IMR-90 (cell line): Measurements from ENCODE around the gene CYP4F8. TPM values are rescaled to one million over a fixed set of nuclear protein-coding genes. Genes with fewer than 3 reads are reported as not detected.

Source experiments
- ATAC-seq: fragments of 200-7000 bp; cut with Tn5 transposase; 2 replicates; pipeline ENCODE4 v1.9.1; 2020; ENCODE audit warnings: low read depth, mild to moderate bottlenecking, moderate library complexity
- BruUV-seq: library from RNA; stranded (reverse); fragments of 400-500 nt; replicated peaks from 2 replicates; lab custom pipeline; 2021; lab: Mats Ljungman, UMichigan
- CTCF ChIA-PET: fragments of 300-600 bp; formaldehyde crosslinking; extraction: SDS; loops from one replicate; lab custom pipeline; 2021; ENCODE audit warnings: antibody characterized with exemption; lab: Yijun Ruan, JAX
- POLR2A ChIA-PET: fragments of 300-600 bp; sonication (Branson Sonifier 250); formaldehyde crosslinking; loops from one replicate; lab custom pipeline; 2022; ENCODE audit warnings: antibody characterized with exemption; ENCODE audit not compliant: unreplicated experiment; lab: Charles Lee
- DNase-seq: peaks from one replicate; pipeline ENCODE4 v3.0.0; 2013
- H2AFZ ChIP-seq: replicated peaks from 2 replicates; pipeline ENCODE3; 2013; ENCODE audit warnings: low read length, mild to moderate bottlenecking; ENCODE audit not compliant: poor library complexity
- H2AK5ac ChIP-seq: 2 replicates; pipeline ENCODE4 v1.6.1; 2013; ENCODE audit warnings: low read depth, low read length, inconsistent platforms
- H2AK9ac ChIP-seq: replicated peaks from 2 replicates; pipeline ENCODE3; 2013; ENCODE audit warnings: mild to moderate bottlenecking, low read depth, low read length, moderate library complexity; ENCODE audit not compliant: poor library complexity
- H2BK120ac ChIP-seq: 2 replicates; pipeline ENCODE4 v1.6.1; 2013; ENCODE audit warnings: low read depth, low read length, inconsistent platforms
- H2BK15ac ChIP-seq: 3 replicates; pipeline ENCODE4 v1.6.1; 2013; ENCODE audit warnings: low read depth, low read length, inconsistent platforms
- H2BK20ac ChIP-seq: 2 replicates; pipeline ENCODE4 v1.6.1; 2013; ENCODE audit warnings: low read depth, mild to moderate bottlenecking, inconsistent platforms, low read length, moderate library complexity
- H2BK5ac ChIP-seq: 2 replicates; pipeline ENCODE4 v1.6.1; 2013; ENCODE audit warnings: mild to moderate bottlenecking, low read depth, low read length, inconsistent platforms; ENCODE audit not compliant: poor library complexity, severe bottlenecking
- H3K14ac ChIP-seq: replicated peaks from 2 replicates; pipeline ENCODE4 v1.6.1; 2013; ENCODE audit warnings: low read depth, low read length, inconsistent platforms
- H3K18ac ChIP-seq: 2 replicates; pipeline ENCODE4 v1.6.1; 2013; ENCODE audit warnings: low read depth, low read length, control low read depth
- H3K23ac ChIP-seq: 2 replicates; pipeline ENCODE4 v1.6.1; 2013; ENCODE audit warnings: low read depth, low read length, inconsistent platforms
- H3K27ac ChIP-seq: 2 replicates; pipeline ENCODE4 v1.5.1; 2013; ENCODE audit warnings: mild to moderate bottlenecking, control low read depth, low read length; ENCODE audit not compliant: insufficient read depth
- H3K27me3 ChIP-seq: 2 replicates; pipeline ENCODE4 v1.6.1; 2013; ENCODE audit warnings: low read length; ENCODE audit not compliant: control insufficient read depth, insufficient read depth
- H3K36me3 ChIP-seq: 2 replicates; pipeline ENCODE4 v1.6.1; 2013; ENCODE audit warnings: low read length, mixed read lengths; ENCODE audit not compliant: control insufficient read depth, insufficient read depth
- H3K4ac ChIP-seq: 2 replicates; pipeline ENCODE4 v1.6.1; 2013; ENCODE audit warnings: low read depth, low read length, inconsistent platforms
- H3K4me1 ChIP-seq: 2 replicates; pipeline ENCODE4 v1.6.1; 2013; ENCODE audit warnings: low read length, mixed read lengths; ENCODE audit not compliant: control insufficient read depth, insufficient read depth
- H3K4me2 ChIP-seq: 2 replicates; pipeline ENCODE4 v1.6.1; 2013; ENCODE audit warnings: low read depth, mild to moderate bottlenecking, control low read depth, low read length, moderate library complexity
- H3K4me3 ChIP-seq: 2 replicates; pipeline ENCODE4 v1.5.1; 2013; ENCODE audit warnings: low read depth, mild to moderate bottlenecking, control low read depth, low read length, moderate library complexity; ENCODE audit not compliant: insufficient read depth
- H3K56ac ChIP-seq: 2 replicates; pipeline ENCODE4 v1.6.1; 2013; ENCODE audit warnings: low read length, inconsistent platforms; ENCODE audit not compliant: insufficient read depth; ENCODE audit errors: extremely low read depth
- H3K79me1 ChIP-seq, 2 experiments: 2 replicates each; pipeline ENCODE4 v1.6.1; 2013; ENCODE audit warnings: low read length in 2 of 2, inconsistent platforms in 1 of 2, low read depth in 1 of 2
- H3K9ac ChIP-seq: 2 replicates; pipeline ENCODE4 v1.6.1; 2013; ENCODE audit warnings: low read depth, low read length, control low read depth
- H3K9me1 ChIP-seq: 2 replicates; pipeline ENCODE4 v1.6.1; 2013; ENCODE audit warnings: low read length, inconsistent platforms; ENCODE audit not compliant: insufficient read depth
- H3K9me3 ChIP-seq: 2 replicates; pipeline ENCODE4 v1.6.1; 2013; ENCODE audit warnings: low read length; ENCODE audit not compliant: control insufficient read depth, insufficient read depth
- H4K20me1 ChIP-seq: 2 replicates; pipeline ENCODE4 v1.6.1; 2013; ENCODE audit warnings: low read length, inconsistent platforms; ENCODE audit not compliant: insufficient read depth
- H4K5ac ChIP-seq: 2 replicates; pipeline ENCODE4 v1.6.1; 2013; ENCODE audit warnings: mild to moderate bottlenecking, low read depth, low read length, control low read depth
- H4K8ac ChIP-seq, 2 experiments: 2 replicates each; pipeline ENCODE4 v1.6.1; 2013; ENCODE audit warnings: low read depth in 2 of 2, low read length in 2 of 2, control low read depth in 1 of 2, inconsistent platforms in 1 of 2
- H4K91ac ChIP-seq: 2 replicates; pipeline ENCODE4 v1.6.1; 2013; ENCODE audit warnings: low read depth, low read length, inconsistent platforms; ENCODE audit not compliant: insufficient read depth
- CEBPB ChIP-seq: IDR thresholded peaks from 2 replicates; pipeline ENCODE4 v1.6.1; 2012; ENCODE audit warnings: low read depth, low read length, improper control_type of control experiment
- CTCF ChIP-seq: conservative IDR thresholded peaks from 2 replicates; pipeline ENCODE4 v1.5.1; 2012; ENCODE audit warnings: mild to moderate bottlenecking, low read depth, low read length, improper control_type of control experiment
- USF2 ChIP-seq: fragments of 150-350 bp; IDR thresholded peaks from 2 replicates; pipeline ENCODE4 v1.6.1; 2017; ENCODE audit warnings: mild to moderate bottlenecking, antibody characterized with exemption, low read length, low read depth
- WGBS, 2 experiments: methylation state at CpG; one replicate each; pipeline versions ENCODE4 v1.1.5 to v1.1.7; 2013; ENCODE audit warnings: missing lambda C conversion rate in 2 of 2; ENCODE audit not compliant: insufficient read length in 1 of 2; ENCODE audit errors: extremely low coverage in 2 of 2; 5-methylcytosine and 5-hydroxymethylcytosine counted together
- dilution Hi-C: fragments of 300-500 bp; cut with HindIII; formaldehyde crosslinking; loops from one replicate; pipeline ENCODE4 v1.14.3; 2018; ENCODE audit warnings: low sequenced_read_pairs; ENCODE audit not compliant: unreplicated experiment
- in situ Hi-C: fragments of 300-500 bp; cut with MboI; formaldehyde crosslinking; loops from 3 replicates; pipeline ENCODE4 v1.14.3; 2019; ENCODE audit warnings: low sequenced_read_pairs, inconsistent platforms, mixed read lengths
- intact Hi-C: fragments of 100-400 bp; cut with micrococcal nuclease; formaldehyde crosslinking; loops from 2 replicates; pipeline ENCODE4 v1.10.0; 2022
- polyA plus RNA-seq, 3 experiments: library from polyadenylated mRNA; depleted of rRNA; stranded (reverse); fragments of >200 nt; gene quantifications; 2 replicates each; pipeline ENCODE4 v1.2.3, GENCODE V29; 2012; ENCODE audit warnings: low replicate concordance in 1 of 3
- total RNA-seq: library from RNA; depleted of rRNA; stranded (reverse); fragments of >200 nt; gene quantifications from 2 replicates; pipeline ENCODE4 v1.2.3, GENCODE V29; 2012

CYP4F8 gene
- total and polyA plus RNA-seq, 2 of the 4 experiments (the other 2 are of a cell fraction), result not detected

GRCh38 chr19:15643387-15643786 is 28.4 kb downstream of the CYP4F8 start:
- H3K14ac ChIP-seq, result no peak overlapping the region
- H3K4ac ChIP-seq, result no peak overlapping the region
- H4K8ac ChIP-seq, result no peak overlapping the region
- no peak overlapping the region for H2BK5ac ChIP-seq
- H3K56ac ChIP-seq, result no peak overlapping the region
- no peak overlapping the region for H2BK20ac ChIP-seq
- H3K23ac ChIP-seq, result no peak overlapping the region
- no peak overlapping the region for H3K27ac ChIP-seq
- ATAC-seq (no peak), DNase-seq (no peak)
- in situ Hi-C loops (loop anchor here (25.0 kb wide), 2 partner anchors 544 to 769 kb away; partner anchors contain the start of genes AP1M1 and FAM32A), dilution Hi-C loops (no loop called here), intact Hi-C loops (no loop called here)
- peaks cover 37% of the 10 kb centered on the region for H3K9me3 ChIP-seq
- no peak overlapping the region for H4K5ac ChIP-seq
- 29% methylated on average over 1 of the region's 3 CpGs; no CpG with 5 or more reads in 1 of the 2 experiments for WGBS, 2 experiments
- H3K9me1 ChIP-seq, result no peaks in the 10 kb centered on the region
- H4K91ac ChIP-seq, result no peak overlapping the region
- H3K4me3 ChIP-seq, result no peak overlapping the region
- no peak overlapping the region for H3K18ac ChIP-seq
- no peak overlapping the region for H2AK5ac ChIP-seq
- no peak overlapping the region for H2AK9ac ChIP-seq
- H3K79me1 ChIP-seq, result no peaks in the 10 kb centered on the region
- no peaks in the 10 kb centered on the region for H4K20me1 ChIP-seq
- H2BK120ac ChIP-seq, result no peak overlapping the region
- CTCF ChIA-PET, result no interaction called here
- TF ChIP-seq CEBPB, result no peak
- no peak for TF ChIP-seq CTCF
- TF ChIP-seq USF2, result no peak
- BruUV-seq, result no TSS peak
- H2AFZ ChIP-seq, result no peak overlapping the region
- POLR2A ChIA-PET, result no interaction called here
- H3K27me3 ChIP-seq, result no peaks in the 10 kb centered on the region
- H2BK15ac ChIP-seq, result no peak overlapping the region
- H3K36me3 ChIP-seq, result no peaks in the 10 kb centered on the region
- no peak overlapping the region for H3K4me2 ChIP-seq
- H3K4me1 ChIP-seq, result no peaks in the 10 kb centered on the region
- no peak overlapping the region for H3K9ac ChIP-seq
